Omental fat pad (tissue), 4 donors: ENCODE data around the gene MRPL21. TPM values are rescaled to one million over a fixed set of nuclear protein-coding genes. Genes with fewer than 3 reads are reported as not detected.

Source experiments
- ATAC-seq: fragments of 150-250 bp; one replicate; pipeline ENCODE4 v1.9.1; 2016; ENCODE audit warnings: mild to moderate bottlenecking, moderate library complexity; ENCODE audit not compliant: low FRiP score
- DNase-seq: peaks from one replicate; pipeline ENCODE4 v3.0.0-alpha.2; 2019; ENCODE audit warnings: low spot score
- total RNA-seq, 4 donors: library from RNA; depleted of rRNA; stranded (reverse); fragments of >200 nt; gene quantifications; one replicate each; pipeline ENCODE4 v1.1.0, GENCODE V29; 2016
- TF ChIP-seq, protein P1 (sequence below), 3 donors: fragments of 450-650 bp; IDR thresholded peaks; one replicate each; pipeline ENCODE4 v1.5.1; 2016 to 2017; ENCODE audit warnings: antibody characterized with exemption in 3 of 3, mild to moderate bottlenecking in 3 of 3, moderate library complexity in 2 of 3

The MRPL21 gene
- total RNA-seq, 4 donors from 2014 or later, result 31.8 to 57.5 (median 39.1) TPM

- no peak for ATAC-seq
- DNase-seq, result no peak
- TF ChIP-seq, protein P1, sequence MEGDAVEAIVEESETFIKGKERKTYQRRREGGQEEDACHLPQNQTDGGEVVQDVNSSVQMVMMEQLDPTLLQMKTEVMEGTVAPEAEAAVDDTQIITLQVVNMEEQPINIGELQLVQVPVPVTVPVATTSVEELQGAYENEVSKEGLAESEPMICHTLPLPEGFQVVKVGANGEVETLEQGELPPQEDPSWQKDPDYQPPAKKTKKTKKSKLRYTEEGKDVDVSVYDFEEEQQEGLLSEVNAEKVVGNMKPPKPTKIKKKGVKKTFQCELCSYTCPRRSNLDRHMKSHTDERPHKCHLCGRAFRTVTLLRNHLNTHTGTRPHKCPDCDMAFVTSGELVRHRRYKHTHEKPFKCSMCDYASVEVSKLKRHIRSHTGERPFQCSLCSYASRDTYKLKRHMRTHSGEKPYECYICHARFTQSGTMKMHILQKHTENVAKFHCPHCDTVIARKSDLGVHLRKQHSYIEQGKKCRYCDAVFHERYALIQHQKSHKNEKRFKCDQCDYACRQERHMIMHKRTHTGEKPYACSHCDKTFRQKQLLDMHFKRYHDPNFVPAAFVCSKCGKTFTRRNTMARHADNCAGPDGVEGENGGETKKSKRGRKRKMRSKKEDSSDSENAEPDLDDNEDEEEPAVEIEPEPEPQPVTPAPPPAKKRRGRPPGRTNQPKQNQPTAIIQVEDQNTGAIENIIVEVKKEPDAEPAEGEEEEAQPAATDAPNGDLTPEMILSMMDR (IDR thresholded peaks at IDR 0.05), result no peak
Measured at GRCh38 chr11:68910965-68911364, 7.3 kb upstream of the MRPL21 start.

GRCh38 chr11:68908273-68908672 lies 4.6 kb upstream of the MRPL21 start:
- no peak for DNase-seq
- no peak for ATAC-seq
- TF ChIP-seq, protein P1 (IDR thresholded peaks at IDR 0.05), result no peak

DNA sequence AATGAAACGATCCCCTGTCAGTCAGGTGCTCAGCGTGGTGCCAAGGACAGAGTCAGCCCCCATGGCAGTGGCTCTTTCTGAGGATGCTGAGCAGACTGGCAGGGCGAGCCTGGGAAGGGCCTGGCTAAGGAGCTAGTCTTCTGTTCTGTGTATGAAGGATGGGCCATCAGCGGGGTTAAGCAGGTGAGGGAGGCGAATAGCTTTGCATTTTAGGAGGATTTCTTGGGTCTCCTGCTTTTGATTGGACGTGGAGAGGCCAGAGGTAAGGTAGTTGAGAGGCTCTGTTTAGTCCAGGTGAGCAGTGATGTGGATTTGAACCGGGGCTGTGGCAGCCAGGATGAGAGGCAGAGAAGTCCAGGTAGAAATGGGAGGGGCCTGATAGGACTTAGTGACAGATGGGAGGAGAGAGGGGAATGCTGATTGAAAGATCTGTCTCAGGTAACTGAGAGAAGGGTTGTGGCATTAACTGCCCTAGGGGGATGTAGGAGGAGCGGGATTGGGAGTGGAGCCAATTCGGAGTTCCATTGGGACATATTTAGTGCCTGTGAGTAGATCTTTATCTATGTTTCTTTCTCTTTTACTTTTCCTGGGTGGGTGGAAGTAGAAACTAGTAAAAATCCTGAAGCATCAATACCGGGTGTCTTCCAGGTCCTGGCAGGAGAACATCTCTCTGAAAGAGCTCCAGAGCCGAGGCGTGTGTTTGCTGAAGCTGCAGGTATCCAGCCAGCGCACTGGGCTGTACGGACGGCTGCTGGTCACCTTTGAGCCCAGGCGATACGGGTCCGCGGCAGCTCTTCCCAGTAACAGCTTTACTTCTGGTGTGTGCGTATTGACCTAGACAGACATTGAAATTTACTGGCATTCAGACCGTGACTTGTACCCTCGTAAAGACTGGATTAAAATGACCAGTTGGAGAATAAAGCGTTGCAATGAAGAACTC lies 2.1 kb upstream of the MRPL21 start:
- DNase-seq, result no peak
- TF ChIP-seq, protein P1 (IDR thresholded peaks at IDR 0.05), result no peak
- no peak for ATAC-seq

DNA sequence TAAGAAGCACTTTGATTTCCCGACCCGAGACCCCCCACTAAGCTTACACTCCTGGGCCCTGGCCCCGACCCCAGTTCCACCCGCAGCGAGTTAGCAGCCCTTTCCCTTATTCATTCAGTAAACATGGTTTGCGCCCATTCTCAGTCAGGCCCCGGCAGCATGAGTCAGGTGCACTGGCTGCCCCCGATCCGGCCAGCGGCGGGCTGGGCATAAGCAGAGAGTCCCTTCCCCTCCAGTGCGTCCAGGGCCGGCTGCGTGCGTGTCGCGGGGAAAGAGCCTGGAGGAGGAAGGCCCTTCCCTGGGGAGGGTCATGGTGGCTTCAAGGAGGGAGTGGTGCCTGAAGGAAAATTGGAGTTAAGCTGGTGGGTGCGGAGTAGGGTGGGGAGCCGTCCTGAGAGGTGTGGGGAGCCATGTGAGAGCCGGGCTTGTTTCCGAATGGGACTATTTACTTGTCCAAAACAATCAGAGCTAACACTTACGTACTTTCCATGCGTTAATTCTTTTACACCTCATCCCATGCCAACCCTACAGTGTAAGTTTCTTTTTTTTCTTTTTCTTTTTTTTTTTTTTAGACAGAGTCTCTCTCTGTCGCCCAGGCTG lies 716 bp upstream of the MRPL21 start:
- no peak for DNase-seq
- peak; percentile 50 for ATAC-seq
- TF ChIP-seq, protein P1 (IDR thresholded peaks at IDR 0.05), result no peak

DNA sequence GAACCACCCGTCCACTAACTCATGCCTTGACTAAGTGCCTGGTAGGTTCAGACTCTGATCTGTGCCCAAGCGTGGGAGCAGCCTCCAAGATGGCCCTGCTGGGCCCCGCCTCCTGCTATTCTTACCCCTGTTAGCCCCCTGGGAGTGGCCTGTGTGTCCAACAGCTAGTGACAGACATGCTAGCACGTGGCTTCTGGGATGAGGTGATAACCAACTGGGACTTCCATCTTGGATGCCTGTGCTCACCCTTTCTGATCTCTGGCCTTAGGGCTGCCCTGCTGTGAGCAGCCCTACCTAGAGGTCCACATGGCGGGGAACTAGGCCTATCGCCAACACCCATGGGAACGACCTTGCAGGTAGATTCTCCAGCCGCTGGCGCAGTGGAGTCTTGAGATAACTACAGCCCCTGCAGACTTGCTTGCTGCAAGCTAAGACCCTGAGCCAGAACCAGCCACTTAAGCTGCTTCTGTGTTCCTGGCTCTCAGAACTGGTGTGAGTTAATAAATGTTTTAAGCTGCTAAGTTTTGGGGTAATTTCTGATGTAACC lies 2.7 kb downstream of the MRPL21 start:
- TF ChIP-seq, protein P1 (IDR thresholded peaks at IDR 0.05), result no peak
- no peak for ATAC-seq
- no peak for DNase-seq

DNA sequence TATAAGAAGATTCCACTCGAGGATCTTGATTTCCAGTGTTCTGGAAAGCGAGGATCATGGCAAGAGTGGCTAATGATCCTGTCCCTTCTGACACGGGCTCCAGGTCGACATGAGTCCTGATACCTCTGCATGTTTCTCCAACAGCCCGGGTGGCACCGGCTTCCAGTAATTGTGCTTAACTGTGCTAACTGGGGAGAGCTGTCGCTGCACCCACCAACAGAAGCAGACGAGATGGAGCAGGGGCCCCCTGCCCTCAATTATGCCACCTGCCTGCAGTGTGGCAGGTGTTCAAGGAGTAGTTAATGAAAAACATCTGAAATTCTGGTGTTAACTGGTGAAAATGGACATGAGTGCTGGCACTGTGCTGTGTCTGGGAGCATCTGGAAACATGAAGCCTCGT lies 6.2 kb downstream of the MRPL21 start:
- TF ChIP-seq, protein P1 (IDR thresholded peaks at IDR 0.05), result no peak
- DNase-seq, result no peak
- no peak for ATAC-seq
